OCI-LY3 (cell line): Measurements from ENCODE around the gene PALS1.

Source experiments
- H2AFZ ChIP-seq: fragments of 200-600, 300-600 bp; shearing (Covaris generic); 2 replicates; pipeline ENCODE4 v1.6.0; 2014; ENCODE audit warnings: antibody characterized with exemption, low read depth, low read length
- H3K27ac ChIP-seq: fragments of 200-600, 300-600 bp; sonication (generic); 2 replicates; pipeline ENCODE4 v1.5.1; 2014; ENCODE audit warnings: mild to moderate bottlenecking, low read length, moderate library complexity, mixed read lengths
- H3K27me3 ChIP-seq: fragments of 200-600, 300-600 bp; sonication (generic); 2 replicates; pipeline ENCODE4 v1.6.1; 2014; ENCODE audit warnings: low read depth, low read length, mixed read lengths
- H3K36me3 ChIP-seq: fragments of 200-600, 300-600 bp; sonication (generic); replicated peaks from 2 replicates; pipeline ENCODE3; 2014; ENCODE audit warnings: low read depth, low read length, mixed read lengths
- H3K4me1 ChIP-seq: fragments of 300-600, 200-600 bp; sonication (generic); 2 replicates; pipeline ENCODE4 v1.6.1; 2014; ENCODE audit warnings: low read length, mixed read lengths
- H3K4me2 ChIP-seq: fragments of 200-600, 300-600 bp; sonication (generic); 2 replicates; pipeline ENCODE4 v1.6.1; 2014; ENCODE audit warnings: low read length, mixed read lengths
- H3K4me3 ChIP-seq: fragments of 300-600, 200-600 bp; sonication (generic); 2 replicates; pipeline ENCODE4 v1.5.1; 2014; ENCODE audit warnings: antibody characterized with exemption, mild to moderate bottlenecking, low read length, moderate library complexity
- H3K79me2 ChIP-seq: fragments of 300-600, 200-600 bp; shearing (Covaris generic); 2 replicates; pipeline ENCODE4 v1.6.1; 2014; ENCODE audit warnings: mild to moderate bottlenecking, low read length, mixed read lengths
- H3K9ac ChIP-seq: fragments of 300-600, 200-600 bp; shearing (Covaris generic); 2 replicates; pipeline ENCODE4 v1.6.0; 2014; ENCODE audit warnings: mild to moderate bottlenecking, low read length, moderate library complexity
- H3K9me3 ChIP-seq: fragments of 200-600, 300-600 bp; shearing (Covaris generic); 2 replicates; pipeline ENCODE4 v1.6.1; 2014; ENCODE audit warnings: low read length, mixed read lengths; ENCODE audit not compliant: insufficient read depth
- H4K20me1 ChIP-seq: fragments of 200-600, 300-600 bp; sonication (generic); 2 replicates; pipeline ENCODE4 v1.6.1; 2016; ENCODE audit warnings: low read length, mixed read lengths; ENCODE audit not compliant: insufficient read depth
- CTCF ChIP-seq: fragments of 200-600, 300-600 bp; sonication (generic); IDR thresholded peaks from 2 replicates; pipeline ENCODE4 v1.5.1; 2014; ENCODE audit warnings: antibody characterized with exemption, low read length, low read depth
- EZH2phosphoT487 ChIP-seq: fragments of 200-600 bp; shearing (Covaris generic); IDR thresholded peaks from 2 replicates; pipeline ENCODE4 v1.6.1; 2018; ENCODE audit warnings: antibody characterized with exemption, mixed run types, low read depth

Gene PALS1

DNA sequence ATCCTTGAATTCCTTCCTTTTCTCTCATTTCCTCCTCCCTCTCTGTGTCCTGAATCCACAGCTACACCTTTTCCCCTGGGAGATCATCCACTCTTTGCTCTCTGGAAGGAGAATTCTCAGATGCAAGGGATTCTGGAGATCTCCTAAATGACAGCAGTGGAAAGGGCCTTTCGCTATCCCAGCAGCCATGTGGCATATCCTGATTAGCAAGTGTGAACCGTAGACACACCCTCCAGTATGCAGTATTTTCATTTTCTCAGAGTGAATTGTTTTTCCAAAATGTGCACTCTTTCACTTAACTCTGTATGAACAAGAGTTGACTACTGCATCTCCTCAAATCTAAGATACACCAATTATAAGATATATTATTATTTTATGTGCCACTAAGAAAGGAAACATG is 46.0 kb upstream of the PALS1 start:
- Histone ChIP-seq H4K20me1 (no peaks in the 10 kb centered on the region), H3K36me3 (no peaks in the 10 kb centered on the region), H3K4me1 (no peaks in the 10 kb centered on the region), H3K4me3 (no peak overlapping the region), H3K79me2 (no peaks in the 10 kb centered on the region), H3K9ac (no peak overlapping the region), H2AFZ (no peak overlapping the region), H3K27ac (no peak overlapping the region), H3K27me3 (no peaks in the 10 kb centered on the region), H3K4me2 (no peak overlapping the region), H3K9me3 (no peaks in the 10 kb centered on the region)
- no peak for TF ChIP-seq EZH2phosphoT487
- no peak for TF ChIP-seq CTCF

DNA sequence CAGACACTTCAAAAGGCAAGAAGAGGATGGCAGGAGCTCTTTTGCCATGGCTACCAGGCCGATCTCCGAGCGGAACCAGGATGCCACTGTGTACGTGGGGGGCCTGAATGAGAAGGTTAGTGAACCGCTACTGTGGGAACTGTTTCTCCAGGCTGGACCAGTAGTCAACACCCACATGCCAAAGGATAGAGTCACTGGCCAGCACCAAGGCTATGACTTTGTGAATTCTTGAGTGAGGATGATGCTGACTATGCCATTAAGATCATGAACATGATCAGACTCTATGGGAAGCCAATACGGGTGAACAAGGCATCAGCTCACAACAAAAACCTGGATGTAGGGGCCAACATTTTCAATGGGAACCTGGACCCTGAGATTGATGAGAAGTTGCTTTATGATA is 42.2 kb upstream of the PALS1 start:
- TF ChIP-seq EZH2phosphoT487 = no peak
- TF ChIP-seq CTCF = no peak
- Histone ChIP-seq H2AFZ (no peak overlapping the region), H3K4me2 (no peak overlapping the region), H3K79me2 (no peaks in the 10 kb centered on the region), H4K20me1 (no peaks in the 10 kb centered on the region), H3K36me3 (no peaks in the 10 kb centered on the region), H3K4me1 (no peaks in the 10 kb centered on the region), H3K27ac (no peak overlapping the region), H3K4me3 (no peak overlapping the region), H3K9me3 (no peaks in the 10 kb centered on the region), H3K9ac (no peak overlapping the region), H3K27me3 (no peaks in the 10 kb centered on the region)

- no peaks in the 10 kb centered on the region for H3K36me3 ChIP-seq
- no peaks in the 10 kb centered on the region for H3K27me3 ChIP-seq
- no peak overlapping the region for H3K4me2 ChIP-seq
- H3K9ac ChIP-seq = no peak overlapping the region
- no peaks in the 10 kb centered on the region for H3K9me3 ChIP-seq
- no peaks in the 10 kb centered on the region for H4K20me1 ChIP-seq
- no peaks in the 10 kb centered on the region for H3K79me2 ChIP-seq
- H3K4me3 ChIP-seq = no peak overlapping the region
- H3K27ac ChIP-seq = no peak overlapping the region
- no peak for TF ChIP-seq EZH2phosphoT487
- TF ChIP-seq CTCF = no peak
- H2AFZ ChIP-seq = no peak overlapping the region
- no peaks in the 10 kb centered on the region for H3K4me1 ChIP-seq
These were observed 33.4 kb upstream of the PALS1 start for GRCh38 chr14:67207810-67208209.

- H3K9me3 ChIP-seq = no peaks in the 10 kb centered on the region
- no peak overlapping the region for H3K4me3 ChIP-seq
- no peak overlapping the region for H3K9ac ChIP-seq
- no peak overlapping the region for H3K4me2 ChIP-seq
- no peak overlapping the region for H2AFZ ChIP-seq
- no peaks in the 10 kb centered on the region for H3K4me1 ChIP-seq
- TF ChIP-seq CTCF = no peak
- TF ChIP-seq EZH2phosphoT487 = no peak
- H3K79me2 ChIP-seq = no peaks in the 10 kb centered on the region
- H3K27ac ChIP-seq = no peak overlapping the region
- no peaks in the 10 kb centered on the region for H3K36me3 ChIP-seq
- H4K20me1 ChIP-seq = no peaks in the 10 kb centered on the region
- H3K27me3 ChIP-seq = no peaks in the 10 kb centered on the region
These were observed 23.1 kb upstream of the PALS1 start for GRCh38 chr14:67218126-67218525.
